Measurements from ENCODE around the gene KIAA0513.

GRCh38 chr16:85047867-85048455 lies 20.4 kb downstream of the KIAA0513 start:
- TF ChIP-seq CTCF (IDR thresholded peaks at IDR 0.05) (no peak), POLR2A (IDR thresholded peaks at IDR 0.05) (no peak)

All from heart left ventricle (tissue), 13 donors.